Glomerular visceral epithelial cell (primary cell): ENCODE results near the gene CUL3.
A peak's percentile ranks its signal among the peaks of the same experiment; 100 is the strongest.
"Not testable (repeated sequence)": the region's sequence is repeated elsewhere in the genome, so short reads cannot be mapped to it uniquely, and the experiment has no call there.

ENCODE experiments used
- DNase-seq: peaks from one replicate; pipeline ENCODE4 v3.0.0-alpha.2; 2016; ENCODE audit errors: extremely low spot score

Gene CUL3

DNA sequence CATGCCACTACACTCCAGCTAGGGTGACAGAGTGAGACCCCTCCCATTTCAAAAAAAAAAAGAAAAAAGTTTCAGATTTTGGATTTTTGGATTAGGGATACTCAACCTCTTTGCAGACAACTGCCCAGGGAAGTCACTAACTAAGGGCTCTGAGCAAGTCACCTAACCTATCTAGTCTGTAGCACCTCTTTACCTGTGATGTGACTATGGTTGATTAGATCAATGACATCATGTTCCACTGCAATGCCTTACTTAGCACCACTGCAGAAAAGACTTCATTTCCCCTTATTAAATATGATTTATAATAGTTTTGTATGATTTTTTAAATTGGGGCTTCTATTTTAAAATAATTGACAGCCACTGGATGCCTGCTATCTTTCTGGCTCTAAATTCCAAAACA is 41.2 kb downstream of the CUL3 start:
- DNase-seq: no peak

DNA sequence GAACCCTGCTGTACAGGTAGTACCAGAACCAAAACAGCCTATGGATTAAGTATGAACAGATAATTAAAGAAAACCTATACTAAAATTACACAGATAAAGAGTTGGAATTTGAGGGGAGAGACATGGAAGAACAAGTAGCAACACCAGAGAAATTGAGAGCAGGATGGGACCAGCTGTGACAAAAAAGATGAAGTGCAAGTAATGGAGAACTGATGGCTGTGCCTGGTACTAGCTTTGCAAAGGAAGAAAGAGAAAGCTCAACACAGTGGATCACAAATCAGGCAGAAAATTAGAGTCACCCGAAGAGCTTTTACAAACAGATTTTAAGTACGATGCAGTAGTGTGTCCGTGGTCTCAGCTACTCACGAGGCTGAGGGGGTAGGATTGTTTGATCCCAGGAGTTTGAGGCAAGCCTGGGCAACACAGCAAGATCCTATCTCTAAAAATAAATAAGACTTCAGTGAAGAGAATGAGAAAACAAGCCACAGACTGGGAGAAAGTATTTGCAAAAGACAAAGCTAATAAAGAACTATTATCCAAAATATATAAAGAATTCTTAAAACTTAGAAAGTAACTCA is 46.5 kb downstream of the CUL3 start:
- DNase-seq: no peak

DNA sequence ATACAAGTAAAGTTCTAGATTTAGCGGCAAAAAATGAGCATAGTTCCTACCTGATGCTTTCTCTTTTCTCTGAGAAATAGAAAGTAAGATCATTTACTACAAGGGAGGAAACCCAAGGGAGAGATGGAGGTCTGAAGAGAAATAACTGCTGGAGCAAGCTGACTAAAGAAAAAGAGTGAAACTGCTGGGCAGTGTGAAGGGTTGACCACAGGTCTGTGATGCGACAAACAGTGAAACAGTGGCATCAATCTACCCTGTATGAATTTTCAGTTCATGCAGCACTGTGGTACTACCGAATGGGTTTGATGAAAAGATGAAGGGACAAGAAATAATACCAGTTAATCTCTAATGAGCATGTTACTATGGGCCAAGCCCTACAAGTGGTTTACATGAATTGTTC is 52.2 kb downstream of the CUL3 start:
- DNase-seq: no peak

DNA sequence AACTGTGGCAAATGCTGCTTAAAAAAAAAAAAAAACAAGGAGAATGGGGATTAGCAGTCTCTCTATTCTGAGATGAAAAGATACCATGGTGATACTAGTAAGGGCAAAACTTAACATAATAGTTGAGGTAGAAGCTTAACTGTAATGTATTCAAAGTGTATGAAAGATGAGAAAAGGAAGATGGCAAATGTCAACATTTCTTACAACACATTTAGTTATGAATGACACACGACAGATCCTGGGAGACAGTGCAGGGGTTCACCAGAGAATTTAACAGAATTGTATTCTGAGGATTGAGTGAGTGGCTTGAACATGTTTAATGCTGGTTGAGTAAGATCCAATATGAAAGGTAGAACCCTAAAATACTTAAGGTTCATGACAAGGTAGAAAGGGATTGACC is 52.7 kb downstream of the CUL3 start:
- no peak for DNase-seq

DNA sequence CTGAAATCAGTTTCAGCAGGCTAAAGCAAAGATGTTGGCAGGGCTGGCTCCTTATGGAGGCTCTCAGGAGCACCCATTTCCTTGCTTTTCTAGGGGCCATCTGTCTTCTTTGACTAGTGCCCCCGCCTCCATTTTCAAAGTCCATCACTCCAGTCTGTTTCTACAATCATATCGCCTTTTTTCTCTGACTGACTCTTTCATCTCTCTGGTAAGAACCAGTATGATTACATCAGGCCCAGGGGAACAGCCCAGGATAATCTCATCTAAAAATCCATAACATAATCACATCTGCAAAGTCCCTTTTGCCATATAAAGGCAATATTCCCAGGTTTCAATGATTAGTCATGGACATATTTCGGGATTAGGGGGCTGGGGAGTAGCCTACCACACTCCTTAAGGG is 57.0 kb downstream of the CUL3 start:
- DNase-seq: no peak

DNA sequence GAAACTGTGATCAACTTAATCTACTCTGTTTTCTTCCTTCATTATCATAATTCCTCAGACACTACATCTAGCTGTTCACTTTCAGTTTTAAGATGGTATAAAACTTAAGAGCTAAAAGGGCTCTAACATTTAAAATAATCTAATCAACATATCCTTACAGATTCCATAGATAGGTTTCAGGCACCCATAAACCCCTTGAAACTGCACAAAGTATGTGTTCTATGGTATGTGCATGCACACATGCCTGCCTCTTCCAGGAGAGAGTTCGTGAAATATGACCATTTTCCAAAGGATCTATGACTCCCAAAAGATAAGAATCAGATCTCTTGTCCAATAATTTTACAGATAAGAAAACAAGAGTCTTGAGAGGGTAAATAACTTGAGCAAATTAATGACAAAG is 59.4 kb downstream of the CUL3 start:
- no peak for DNase-seq

DNA sequence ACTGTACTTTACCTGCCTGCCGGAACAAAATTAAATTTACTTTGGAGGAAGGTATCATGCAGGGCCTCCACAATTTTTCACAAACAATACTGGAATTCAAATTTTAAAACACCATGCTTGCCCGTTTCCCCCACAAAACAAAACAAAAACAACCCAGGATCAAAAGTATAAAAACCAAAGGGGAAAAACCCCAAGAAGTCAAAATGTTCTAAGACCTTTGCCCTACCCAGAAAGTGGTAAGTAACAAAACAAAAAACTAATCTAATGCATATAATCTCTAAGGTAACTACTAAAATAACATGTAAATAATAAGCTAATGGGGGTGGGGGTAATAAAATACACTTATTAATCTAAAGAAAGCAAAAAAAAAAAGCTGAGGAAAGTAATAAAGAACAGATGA is 60.5 kb downstream of the CUL3 start:
- DNase-seq: no peak

DNA sequence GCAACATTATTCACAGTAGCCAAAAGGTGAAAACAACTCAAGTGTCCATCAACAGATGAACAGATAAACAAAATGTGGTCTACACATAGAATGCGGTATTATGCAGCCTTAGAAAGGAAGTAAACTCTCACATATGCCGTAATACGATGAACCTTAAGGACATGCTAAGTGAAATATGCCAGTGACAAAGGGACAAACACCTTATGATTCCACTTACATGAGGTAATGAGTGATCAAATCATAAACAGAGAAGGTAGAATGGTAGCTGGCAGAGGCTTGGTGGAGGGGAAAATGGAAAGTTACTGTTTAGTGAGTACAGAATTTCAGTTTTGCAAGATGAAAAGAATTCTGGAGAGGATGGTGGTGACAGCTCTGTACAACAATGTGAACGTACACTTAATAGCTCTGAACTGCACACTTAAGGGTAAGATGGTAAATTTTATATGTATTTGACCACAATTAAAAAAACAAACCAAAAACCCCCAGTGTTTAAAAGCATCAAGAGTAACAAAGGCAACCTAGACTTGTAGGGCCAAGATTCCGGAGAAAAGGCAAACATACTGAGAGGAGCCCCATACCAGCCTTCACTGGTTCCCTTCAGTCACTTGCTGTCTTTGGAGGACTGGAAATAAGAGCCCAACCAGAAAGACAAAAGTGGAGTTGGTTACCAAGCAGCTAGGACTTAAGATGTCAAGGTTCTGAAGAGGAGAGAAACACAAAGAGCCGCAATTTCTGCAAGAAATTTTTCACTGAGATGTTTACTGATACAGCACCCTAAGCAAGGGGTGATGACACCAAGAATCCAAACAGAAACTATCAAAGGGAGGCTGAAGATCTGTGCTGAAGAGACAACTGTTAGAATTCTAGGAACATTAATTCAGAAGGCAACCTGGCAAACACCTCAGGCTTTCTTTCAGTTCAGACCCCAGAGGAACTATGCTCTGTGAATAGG is 61.3 kb downstream of the CUL3 start:
- DNase-seq: no peak

DNA sequence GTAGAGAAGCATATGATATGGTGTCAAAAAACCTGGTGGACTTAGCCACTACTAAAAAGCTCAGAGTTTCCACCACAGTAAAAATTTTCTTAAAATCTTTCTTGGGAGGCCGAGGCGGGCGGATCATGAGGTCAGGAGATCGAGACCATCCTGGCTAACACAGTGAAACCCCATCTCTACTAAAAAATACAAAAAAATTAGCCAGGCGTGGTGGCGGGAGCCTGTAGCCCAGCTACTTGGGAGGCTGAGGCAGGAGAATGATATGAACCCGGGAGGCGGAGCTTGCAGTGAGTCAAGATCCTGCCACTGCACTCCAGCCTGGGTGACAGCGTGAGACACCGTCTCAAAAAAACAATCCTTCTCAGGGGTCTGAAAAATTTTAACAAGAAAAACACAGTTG is 62.7 kb downstream of the CUL3 start:
- DNase-seq: not testable (repeated sequence)

DNA sequence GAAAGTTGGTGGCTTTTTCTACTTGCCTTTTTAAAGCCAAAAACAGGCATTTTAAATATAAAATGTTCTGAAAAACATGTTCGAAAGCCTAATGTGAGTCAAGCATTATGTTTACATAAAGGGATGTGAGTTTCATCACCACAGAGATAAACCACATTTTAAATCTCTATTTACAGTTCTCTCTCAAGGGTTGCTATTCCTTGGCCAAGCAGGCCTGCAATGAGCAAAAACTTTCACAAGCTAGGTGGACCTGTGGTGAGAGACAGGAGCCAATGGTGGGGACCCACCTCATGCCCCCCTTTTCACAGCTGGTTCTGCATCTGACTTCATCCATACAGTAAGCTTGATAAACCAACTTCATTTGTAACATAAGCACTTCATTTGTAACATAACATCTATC is 65.1 kb downstream of the CUL3 start:
- peak; percentile 30 for DNase-seq

DNA sequence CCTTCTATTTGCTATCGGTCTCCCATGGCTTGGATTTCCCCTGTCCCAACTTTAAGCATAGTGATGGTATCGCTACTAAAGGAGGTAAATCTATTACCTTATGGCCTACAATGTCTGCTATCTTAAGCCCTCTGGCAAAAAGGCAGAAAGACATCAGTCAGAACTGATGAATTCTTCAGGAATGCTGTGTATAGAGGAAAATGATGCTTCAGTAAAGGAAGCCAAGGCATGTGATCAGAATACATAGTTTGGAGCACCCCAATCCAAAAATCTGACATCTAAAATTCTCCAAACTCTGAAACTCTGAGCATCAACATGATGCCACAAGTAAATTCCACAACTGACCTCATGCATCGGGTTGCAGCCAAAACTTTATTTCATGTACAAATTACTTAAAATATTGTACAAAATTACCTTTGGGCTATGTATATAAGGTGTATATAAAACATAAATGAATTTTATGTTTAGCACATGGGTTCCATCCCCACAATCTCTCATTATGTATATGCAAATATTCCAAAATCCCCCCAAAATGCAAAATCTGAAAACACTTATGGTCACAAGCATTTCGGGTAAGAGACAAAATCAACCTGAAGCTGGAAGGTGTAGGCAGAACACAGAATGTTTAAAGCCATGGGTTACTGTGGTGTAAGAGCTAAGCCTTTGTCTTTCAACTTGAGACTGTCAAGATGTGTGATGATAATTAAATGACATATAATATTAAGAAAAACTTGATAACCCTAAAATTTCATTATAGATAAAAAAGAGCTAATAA is 66.2 kb downstream of the CUL3 start:
- no peak for DNase-seq

DNA sequence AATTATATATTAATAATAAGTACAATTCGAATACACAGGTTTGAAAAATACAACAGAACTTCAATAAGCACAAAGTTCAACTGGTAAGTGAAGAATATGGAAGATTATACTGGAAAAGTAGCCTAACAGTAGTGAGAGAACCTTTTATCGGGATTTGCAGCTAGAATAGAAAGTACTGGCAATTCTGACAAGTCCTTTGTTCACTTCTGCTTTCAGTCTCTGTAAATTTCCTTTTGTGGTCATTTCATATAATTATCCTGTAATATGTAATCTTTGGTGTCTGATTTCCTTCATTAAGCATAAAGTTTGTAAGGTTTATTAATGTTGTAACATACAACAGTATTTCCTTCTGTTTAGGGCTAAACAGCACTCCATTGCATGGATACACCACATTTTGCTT is 67.2 kb downstream of the CUL3 start:
- DNase-seq: no peak

DNA sequence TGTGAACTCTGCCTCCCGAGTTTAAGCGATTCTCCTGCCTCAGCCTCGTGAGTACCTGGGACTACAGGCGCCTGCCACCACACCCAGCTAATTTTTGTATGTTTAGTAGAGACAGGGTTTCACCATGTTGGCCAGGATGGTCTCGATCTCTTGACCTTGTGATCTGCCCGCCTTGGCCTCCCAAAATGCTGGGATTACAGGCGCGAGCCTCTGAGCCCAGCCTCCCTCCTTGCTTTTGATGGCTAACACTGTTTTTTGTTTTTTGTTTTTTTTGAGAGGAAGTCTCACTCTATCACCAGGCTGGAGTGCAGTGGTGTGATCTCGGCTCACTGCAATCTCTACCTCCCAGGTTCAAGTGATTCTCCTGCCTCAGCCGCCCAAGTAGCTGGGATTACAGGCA is 68.8 kb downstream of the CUL3 start:
- DNase-seq: not testable (repeated sequence)

DNA sequence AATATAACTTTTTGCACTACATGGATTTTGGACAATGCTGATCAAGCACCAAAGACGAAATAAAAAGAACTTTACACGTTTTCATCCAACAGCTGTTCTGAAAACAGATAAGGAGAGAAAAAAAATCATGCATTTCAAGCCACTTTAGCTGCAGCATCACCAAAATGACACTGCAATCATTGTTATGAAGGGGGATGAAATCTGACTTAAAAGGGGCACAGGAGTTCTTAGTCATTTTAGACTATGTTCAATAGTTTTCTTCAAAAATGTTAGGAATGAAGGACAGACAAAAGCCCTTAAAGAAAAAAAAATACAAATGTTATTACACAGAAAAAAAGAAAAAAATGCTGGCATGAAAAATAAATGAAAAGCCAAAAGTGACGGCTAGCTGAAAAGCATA is 71.2 kb downstream of the CUL3 start:
- no peak for DNase-seq

DNA sequence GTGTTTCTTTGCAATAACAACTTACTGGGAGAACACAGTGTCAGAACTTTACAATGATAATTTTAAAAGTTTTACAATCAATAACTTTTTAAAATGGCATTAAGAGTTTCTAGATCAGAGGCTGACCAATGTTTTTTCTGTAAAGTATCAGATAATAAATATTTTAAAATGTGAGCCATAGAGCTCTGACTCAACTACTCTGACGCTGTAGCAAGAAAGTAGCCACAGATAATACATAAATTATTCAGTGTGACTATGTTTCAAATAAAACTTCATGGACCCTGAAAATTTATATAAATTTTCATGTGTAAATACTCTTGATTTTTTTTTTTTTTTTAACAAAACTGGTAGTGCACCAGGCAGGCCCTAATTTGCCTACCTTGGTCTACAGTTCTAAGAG is 77.4 kb downstream of the CUL3 start:
- DNase-seq: no peak

DNA sequence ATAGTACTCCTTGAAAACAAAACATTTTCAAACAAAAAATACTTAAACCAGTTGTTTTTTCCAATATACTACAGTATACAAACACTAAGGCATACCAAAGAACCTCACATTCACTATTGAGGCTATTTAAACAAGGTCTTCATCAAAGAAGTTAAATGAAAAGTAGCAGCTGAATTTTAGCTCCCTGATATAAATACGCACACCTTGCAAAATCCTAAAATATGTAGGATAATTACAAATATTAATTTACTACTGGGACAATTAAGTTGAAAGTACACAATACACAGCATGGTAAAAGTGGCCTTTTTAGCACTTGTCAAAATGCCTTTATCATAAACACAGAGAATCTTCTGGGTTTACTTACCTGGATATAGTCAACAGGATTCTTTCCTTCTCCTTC is 78.7 kb downstream of the CUL3 start:
- no peak for DNase-seq

DNA sequence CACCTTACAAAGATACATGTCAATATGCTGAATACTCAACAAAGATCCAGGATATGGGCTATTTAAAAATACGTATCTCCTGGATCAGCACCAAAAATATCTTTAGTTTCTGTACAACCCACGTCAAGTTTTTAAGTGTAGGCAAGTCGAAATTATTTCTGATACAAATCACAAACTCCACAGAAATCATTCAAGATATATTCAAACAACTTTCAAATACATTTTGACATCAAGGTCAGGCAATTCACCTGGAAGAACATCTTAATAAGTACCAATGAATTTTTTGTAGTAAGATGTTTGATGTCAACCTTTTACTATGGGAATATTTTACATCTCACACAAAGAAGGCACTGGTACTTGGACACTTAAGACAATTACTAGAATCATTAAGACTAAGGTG is 86.2 kb downstream of the CUL3 start:
- no peak for DNase-seq

DNA sequence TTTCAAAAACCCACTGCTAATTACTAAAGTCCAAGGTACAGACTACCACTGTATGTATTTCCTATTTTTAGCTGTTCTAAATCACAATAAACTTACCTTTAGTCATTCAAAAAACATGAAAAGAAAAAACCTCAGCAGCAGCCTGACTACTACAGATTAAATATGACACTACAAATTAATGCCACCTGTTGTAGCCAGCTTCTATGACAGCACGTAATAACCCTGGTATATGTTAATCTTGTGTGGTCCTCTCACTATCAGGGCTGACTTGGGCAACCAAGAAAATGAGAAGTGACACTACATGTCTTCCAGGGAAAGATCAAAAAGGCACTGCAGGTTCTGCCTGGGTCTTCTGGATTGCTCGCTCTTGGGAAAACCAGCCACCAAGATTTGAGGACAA is 92.6 kb downstream of the CUL3 start:
- DNase-seq: no peak

DNA sequence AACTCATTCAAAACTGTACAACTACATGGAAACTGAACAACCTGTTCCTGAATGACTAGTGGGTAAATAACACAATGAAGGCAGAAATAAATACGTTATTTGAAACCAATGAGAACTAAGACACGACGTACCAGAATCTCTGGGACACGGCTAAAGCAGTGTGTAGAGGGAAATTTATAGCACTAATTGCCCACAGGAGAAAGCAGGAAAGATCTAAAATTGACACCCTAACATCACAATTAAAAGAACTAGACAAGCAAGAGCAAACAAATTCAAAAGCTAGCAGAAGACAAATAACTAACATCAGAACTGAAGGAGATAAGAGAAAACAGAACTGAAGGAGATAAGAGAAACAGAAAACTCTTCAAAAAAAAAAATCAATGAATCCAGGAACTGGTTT is 97.2 kb downstream of the CUL3 start:
- DNase-seq: not testable (repeated sequence)

DNA sequence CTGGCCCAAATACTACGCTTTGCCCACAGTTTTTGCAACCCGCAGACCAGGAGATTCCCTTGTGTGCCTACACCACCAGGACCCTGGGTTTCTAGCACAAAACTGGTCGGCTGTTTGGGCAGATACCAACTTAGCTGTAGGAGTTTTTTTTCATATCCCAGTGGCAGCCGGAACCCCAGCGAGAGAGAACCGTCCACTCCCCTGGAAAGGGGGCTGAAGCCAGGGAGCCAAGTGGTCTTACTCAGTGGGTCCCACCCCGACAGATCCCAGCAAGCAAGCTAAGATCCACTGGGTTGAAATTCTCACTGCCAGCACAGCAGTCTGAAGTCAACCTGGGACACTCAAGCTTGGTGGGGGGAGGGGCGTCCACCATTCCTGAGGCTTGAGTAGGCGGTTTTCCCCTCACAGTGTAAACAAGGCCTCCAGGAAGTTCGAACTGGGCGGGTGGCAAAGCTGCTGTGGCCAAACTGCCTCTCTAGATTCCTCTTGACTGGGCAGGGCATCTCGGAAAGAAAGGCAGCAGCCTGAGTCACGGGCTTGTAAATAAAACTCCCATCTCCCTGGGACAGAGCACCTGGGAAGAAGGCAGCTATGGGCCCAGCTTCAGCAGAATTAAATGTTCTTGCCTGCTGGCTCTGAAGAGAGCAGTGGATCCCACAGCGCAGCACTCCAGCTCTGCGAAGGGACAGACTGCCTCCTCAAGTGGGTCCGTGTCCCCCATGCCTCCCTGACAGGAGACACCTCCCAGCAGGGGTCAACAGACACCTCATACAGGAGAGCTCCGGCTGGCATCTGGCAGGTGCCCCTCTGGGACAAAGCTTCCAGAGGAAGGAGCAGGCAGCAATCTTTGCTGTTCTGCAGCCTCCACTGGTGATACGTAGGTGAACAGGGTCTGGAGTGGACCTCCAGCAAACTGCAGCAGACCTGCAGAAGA is 99.8 kb downstream of the CUL3 start:
- DNase-seq: peak; percentile 98

DNA sequence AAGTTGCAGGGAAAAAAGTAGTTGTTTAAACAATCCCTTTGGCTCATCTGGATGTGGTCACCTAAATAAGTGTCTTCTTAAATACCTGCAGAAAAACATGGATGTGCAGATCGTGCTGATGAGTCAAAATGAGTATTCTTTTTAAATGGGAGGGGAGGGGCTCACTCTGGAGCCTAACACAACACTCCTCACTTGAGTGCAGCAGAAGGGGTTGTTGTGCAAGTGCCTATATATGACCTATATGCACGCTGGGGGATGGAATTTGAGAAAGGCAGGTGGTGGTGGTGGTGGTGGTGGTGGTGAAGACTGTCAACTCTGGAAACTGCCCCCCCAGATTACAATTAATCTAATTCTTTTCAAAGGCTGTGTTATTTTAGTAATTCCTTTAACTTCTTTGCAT is 105.3 kb downstream of the CUL3 start:
- DNase-seq: no peak

DNA sequence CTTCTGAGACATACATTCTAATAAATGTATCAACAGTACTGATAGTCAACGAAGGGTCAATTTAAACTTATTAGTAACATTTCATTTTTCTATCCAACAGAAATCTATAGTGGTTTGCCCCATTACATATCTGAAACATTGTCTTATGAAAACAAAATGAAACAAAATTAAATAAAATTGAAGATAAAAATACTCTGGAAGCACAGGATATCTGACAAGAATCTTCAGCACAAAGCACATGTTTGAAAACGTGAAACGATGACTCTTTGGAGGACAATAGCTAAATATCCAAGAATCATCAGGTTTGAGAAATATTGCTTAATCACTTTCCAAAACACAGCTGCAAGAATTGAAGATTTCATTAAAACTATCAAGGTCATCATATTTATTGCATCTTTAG is 112.3 kb downstream of the CUL3 start:
- DNase-seq: no peak
